NCI-H82 treated with DMSO at 0.1 percent for 48 hours (cell line): ENCODE results near the gene LATS2.

Experiments
- DNase-seq: peaks from one replicate; lab custom pipeline; 2025; ENCODE audit not compliant: unreplicated experiment; lab: John Stamatoyannopoulos, UW

LATS2 gene

GRCh38 chr13:20994441-20994821 lies 67.0 kb downstream of the LATS2 start:
- no peak for DNase-seq

DNA sequence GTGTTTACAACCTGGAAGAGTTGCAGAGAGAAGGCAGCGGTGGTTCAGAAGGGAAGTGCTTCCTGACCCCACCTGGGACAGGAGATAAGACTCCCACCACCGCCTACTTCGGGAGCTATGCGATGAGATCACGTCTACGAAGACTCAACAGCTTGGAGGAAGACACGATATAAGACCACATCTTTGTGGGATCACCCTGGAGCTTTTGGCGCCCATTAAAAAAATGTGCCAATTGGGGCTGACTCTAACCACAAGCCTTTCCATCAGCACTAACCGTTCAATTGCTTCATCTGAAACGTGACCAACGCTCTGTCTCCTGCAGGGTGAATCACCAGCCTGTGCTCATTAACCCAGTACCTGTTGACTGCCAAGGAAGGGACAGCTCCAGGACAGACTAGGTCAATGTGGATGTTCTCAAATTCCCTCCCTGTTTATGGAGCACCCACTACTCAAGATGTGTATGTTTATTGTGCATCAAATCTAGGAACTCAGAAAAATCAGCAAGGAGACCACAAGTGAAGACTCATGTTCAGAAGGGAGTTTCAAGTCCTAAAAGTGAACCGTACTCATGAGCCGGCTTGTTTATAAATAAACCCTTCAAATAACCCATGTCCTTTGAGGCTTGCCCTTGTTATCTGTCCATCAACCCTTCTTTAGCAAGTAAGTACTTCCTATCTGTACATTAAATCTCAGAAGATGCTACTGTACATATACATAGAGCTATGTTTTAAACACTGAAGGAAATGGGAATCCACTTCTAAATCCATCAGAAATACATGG lies 67.5 kb downstream of the LATS2 start:
- DNase-seq = no peak

DNA sequence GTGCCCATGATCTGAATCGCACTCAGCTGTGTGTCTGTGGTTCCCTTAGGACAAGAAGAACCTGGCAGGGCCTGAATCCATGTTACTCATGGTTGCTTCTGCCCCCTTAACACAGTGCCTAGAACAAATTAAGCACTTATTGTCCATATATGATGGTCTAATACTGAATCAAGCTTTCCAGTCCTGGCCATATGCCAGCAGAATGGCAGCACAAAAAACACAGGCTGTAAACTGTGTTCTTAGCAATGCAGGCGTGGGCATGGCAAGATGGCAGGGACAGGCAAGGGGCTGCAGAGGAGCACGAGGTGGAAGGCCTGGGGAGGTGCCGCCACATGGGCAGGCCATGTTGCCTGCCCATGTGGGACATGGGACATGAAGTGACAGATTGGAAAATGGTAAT lies 68.2 kb downstream of the LATS2 start:
- no peak for DNase-seq

GRCh38 chr13:20991741-20992520 lies 69.5 kb downstream of the LATS2 start:
- DNase-seq = no peak

GRCh38 chr13:20990910-20991525 lies 70.4 kb downstream of the LATS2 start:
- DNase-seq = no peak

GRCh38 chr13:20989656-20990321 lies 71.6 kb downstream of the LATS2 start:
- no peak for DNase-seq

DNA sequence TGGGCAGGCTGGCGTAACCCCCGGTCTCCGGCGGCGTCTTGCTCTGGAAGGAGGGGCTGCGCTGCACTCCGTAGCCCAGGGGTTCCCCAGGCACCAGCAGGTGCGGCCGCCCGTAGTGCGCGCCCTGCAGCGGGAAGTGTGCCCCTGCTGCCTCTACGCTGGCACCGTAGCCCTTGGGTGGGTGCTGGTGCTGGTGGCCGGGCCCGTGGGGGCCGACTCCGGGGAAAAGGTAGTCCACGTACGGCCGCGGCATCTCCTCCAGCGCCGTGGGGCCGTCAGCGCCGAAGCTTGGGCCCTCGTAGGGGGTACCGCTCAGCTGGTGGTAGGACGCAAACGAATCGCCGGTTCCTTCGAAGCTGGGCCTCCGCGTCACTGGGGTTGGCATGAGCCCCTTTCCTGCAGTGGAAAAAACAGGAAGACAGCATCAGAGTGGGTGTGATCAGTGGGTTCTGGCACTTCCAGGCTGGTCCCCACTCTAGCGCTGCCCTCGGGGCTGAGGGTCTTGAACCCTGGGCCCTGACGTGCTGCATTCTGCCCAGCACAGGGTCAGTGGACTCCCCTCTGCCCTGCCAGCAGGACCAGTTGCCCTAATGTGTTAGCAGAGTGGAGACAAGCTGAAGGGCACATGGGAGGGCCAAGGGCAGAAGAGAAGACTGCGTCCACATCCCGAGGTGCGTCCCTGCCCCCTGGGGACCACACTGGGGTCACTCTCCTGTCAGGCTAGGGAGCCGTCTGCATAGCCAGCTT lies 72.3 kb downstream of the LATS2 start:
- no peak for DNase-seq

DNA sequence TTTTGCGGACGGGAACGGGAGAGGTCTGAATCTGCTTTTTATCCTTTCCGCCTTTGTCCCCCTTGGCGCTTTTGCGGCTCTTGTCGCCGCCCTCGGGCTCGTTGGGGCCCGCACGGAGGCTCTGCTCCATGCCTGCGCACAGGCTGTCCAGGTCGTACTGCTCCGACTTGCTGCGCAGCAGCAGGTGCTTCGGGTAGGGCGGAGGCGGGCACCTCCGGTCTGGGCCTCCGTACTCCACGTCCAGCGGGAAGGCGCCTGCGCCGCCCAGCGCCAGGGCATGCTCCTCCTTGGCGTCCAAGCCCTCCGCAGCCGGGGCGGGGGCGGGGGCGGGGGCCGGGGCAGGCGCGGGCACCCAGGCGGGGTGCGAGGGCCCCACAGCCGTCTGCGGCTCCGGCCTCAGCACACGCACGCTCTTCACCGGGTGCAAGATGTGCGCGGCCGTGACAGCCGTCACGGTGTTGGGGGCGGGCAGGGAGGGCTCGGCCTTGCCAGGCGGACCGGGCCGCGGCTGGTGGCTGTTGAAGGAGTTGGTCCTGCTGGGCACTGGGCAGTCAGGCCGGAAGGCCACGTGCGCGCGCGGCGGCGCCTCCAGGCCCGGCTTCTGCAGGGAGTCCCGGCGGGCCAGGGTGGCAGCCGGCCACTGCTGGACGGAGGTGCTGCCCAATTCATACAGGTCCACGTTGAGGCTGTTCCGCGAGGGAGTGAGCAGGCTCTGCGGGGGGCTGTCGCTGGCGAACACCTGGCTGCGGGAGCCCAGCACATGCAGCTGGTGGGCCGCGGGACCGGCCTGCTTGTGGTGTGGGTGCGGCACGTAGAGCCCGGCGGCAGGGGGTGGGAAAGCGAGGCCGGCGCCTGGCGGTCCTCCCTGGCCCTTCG lies 73.1 kb downstream of the LATS2 start:
- DNase-seq = no peak

DNA sequence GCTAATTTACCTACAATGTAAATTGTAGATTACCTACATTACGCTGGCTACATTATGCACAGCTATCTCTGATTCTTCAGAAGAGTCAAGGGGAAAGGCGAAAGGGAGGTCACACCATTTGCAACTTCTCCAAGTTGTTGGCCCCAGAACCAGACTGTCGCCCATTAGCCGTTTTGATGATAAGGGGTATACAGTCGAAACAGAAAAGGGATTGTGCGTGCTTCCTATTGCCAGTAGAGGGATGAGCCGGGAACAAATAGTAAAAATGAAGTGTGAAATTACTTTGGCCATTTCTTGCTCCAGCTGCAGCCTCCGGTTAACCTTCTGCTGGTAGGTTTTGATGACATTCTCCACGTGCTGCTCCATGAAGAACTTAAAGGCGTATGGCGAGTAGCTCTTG lies 73.8 kb downstream of the LATS2 start:
- DNase-seq = no peak

DNA sequence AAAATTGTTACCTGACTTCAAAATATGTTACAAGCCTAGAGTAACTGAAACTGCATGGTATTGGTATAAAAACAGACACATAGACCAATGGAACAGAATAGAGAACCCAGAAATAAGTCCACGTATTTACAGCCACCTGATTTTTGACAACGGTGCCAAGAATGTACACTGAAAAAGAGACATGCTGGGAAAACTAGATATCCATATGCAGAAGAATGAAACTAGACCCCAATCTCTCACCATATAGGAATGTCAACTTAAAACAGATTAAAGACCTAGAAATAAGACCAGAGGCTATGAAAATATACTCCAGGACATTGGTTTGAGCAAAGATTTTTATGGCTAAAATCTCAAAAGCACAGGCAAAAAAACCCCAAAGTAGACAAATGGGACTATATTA lies 76.5 kb downstream of the LATS2 start:
- DNase-seq = no peak

DNA sequence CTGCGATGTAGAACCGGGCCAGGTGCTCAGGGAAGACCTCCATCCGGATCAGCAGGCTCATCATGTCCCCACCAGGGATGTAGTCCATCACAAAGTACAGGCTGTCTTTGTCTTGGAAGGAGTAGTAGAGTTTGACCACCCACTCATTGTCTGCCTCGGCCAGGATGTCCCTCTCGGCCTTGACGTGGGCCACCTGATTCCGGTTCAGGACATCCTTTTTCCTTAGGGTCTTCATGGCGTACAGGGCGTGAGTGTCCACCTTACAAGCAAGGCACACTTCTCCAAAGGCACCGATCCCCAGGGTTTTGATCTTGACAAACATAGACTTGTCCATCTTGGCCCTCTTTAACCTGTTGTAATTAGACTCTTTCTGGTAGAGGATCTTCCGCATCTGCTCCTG lies 78.0 kb downstream of the LATS2 start:
- no peak for DNase-seq

DNA sequence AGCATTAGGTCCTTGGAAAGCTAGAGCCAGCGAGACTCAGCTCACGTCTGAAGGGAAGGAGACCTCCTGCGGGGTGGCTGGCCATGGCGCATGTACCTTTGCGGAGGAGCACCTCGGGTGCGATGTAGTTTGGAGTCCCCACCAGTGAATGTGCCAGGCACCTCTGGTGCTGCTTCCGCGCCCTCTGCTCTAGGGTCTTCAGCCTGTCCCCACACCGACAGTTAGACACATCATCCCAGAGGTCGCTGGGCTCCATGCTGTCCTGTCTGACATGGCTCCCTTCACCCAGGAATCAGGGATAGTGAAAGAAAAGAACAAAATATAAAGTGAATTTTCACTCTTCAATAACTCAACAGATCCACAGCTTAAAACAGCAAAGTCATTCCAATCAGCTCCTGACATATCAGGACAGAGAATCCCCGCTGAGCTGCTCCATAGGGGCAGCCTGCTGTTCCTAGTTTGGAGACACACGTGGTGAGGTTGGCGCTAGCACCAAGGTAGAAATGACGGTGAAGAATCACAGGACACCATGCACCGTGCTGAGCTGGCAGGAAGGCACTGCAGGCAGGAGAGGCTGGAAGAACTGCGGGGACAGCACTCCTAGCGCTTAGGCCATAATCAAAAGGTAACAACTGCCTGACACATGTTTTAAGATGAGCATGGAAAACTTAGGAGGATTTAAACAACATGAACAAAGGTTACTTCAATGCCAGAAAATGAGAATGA lies 79.9 kb downstream of the LATS2 start:
- no peak for DNase-seq

GRCh38 chr13:20980899-20981298 lies 80.5 kb downstream of the LATS2 start:
- no peak for DNase-seq

GRCh38 chr13:20980430-20980829 lies 81.0 kb downstream of the LATS2 start:
- no peak for DNase-seq

DNA sequence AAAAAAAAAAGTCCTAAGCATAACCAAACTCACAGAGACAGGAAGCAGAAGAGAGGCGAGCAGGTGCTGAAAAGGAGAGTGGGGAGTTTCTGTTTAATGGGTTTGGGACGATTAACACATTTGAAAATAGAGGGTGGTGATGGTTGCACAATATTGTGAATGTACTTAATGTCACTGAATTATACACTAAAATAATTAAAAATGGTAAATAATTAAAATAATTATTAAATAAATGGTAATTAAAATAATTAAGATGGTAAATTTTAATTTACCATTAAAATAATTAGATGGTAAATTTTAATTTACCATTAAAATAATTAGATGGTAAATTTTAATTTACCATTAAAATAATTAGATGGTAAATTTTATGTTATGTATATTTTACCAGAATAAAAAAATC lies 84.0 kb downstream of the LATS2 start:
- DNase-seq = no peak

DNA sequence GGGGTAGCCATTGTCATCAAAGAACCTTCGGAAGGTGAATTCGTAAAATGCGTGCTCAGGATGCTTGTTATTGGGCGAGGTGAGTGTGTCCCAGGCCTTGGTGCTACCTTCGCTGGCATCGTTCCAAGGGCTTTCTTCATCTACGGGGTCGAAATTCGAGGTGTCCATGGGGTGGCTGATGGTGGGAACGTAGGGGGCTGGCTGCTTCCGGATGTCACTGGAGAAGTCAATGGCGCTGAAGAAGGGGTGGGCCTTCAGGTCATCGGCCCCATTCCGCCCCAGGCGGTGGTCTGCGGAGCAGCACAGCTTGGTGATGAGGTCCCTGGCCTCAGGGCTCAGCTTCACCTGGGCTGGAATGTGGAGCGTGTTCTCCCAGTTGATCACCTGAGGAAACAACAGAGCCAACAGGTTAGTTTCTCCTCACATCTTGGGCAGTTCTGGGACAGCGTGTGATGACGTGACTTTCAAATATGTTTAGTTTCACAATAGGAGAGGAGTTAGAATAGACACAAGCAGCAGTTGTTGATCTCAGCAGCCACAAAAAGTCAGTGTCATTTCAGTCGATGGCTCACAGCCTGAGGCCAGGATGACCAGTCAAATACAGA lies 86.3 kb downstream of the LATS2 start:
- no peak for DNase-seq

DNA sequence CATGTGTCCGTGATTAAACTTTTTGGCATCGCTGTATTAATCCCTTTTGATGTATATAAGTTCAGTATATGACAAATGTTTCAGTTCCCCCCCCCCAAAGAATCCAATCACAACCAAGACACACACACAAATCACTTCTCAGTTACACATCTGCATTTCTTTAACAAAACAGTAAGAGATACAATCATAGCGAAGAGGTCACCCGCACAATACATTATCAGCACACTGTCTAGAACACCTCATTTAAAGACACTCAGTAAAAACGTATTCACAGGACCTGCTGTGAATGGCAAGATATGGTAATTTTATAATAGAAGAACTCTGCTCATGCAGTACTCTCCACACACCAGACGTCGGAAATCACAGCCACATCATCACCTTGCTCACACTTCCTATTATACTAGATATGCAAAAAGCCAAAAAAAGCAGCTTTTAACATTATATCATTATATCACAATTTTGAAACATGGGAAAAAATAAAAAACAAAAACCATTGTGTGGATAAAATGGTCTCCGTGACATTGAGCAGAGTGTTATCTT lies 87.4 kb downstream of the LATS2 start:
- no peak for DNase-seq

- no peak for DNase-seq
These were observed 88.7 kb downstream of the LATS2 start for GRCh38 chr13:20972731-20973130.

- DNase-seq = no peak
These were observed 92.2 kb downstream of the LATS2 start for GRCh38 chr13:20969182-20969581.
